GM10248 (cell line): Measurements from ENCODE around the gene PMEPA1.

Source experiments
- CTCF ChIA-PET: fragments of 300-600 bp; sonication (Branson Sonifier 250); formaldehyde crosslinking; extraction: SDS; loops from one replicate; lab custom pipeline; 2021; ENCODE audit warnings: antibody characterized with exemption; lab: Yijun Ruan, JAX
- POLR2A ChIA-PET: fragments of 350-650 bp; sonication (Branson Sonifier 250); formaldehyde crosslinking; extraction: SDS; loops from one replicate; lab custom pipeline; 2020; ENCODE audit warnings: antibody characterized with exemption; lab: Yijun Ruan, JAX
- DNase-seq: peaks from one replicate; pipeline ENCODE4 v3.0.0; 2012; ENCODE audit errors: extremely low spot score
- CTCF ChIP-seq: IDR thresholded peaks from 2 replicates; pipeline ENCODE4 v1.5.1; 2012; ENCODE audit warnings: mild to moderate bottlenecking, low read depth; ENCODE audit errors: extremely low read depth, missing control alignments, control extremely low read depth

The PMEPA1 gene

GRCh38 chr20:57679113-57679512, 30.7 kb downstream of the PMEPA1 start:
- ChIA-PET POLR2A (interaction anchor here (0.5 kb wide), 1 partner anchor 432 kb away, joined by 3 read pairs; no protein-coding TSS in a partner anchor), CTCF (no interaction called here)
- no peak for TF ChIP-seq CTCF
- DNase-seq: no peak

- CTCF ChIA-PET: no interaction called here
- no peak for TF ChIP-seq CTCF
- POLR2A ChIA-PET: no interaction called here
- DNase-seq: no peak
These were observed 31.5 kb downstream of the PMEPA1 start for GRCh38 chr20:57678340-57678739.

- CTCF ChIA-PET: no interaction called here
- DNase-seq: no peak
- TF ChIP-seq CTCF: no peak
- POLR2A ChIA-PET: no interaction called here
These were observed 32.2 kb downstream of the PMEPA1 start for GRCh38 chr20:57677584-57677982.

- no peak for TF ChIP-seq CTCF
- CTCF ChIA-PET: no interaction called here
- DNase-seq: no peak
- POLR2A ChIA-PET: no interaction called here
These were observed 32.9 kb downstream of the PMEPA1 start for GRCh38 chr20:57676589-57677583.

- DNase-seq: no peak
- no peak for TF ChIP-seq CTCF
- ChIA-PET POLR2A (no interaction called here), CTCF (interaction anchor here (0.9 kb wide), 1 partner anchor 25 kb away, joined by 3 read pairs; no protein-coding TSS in a partner anchor)
These were observed 34.0 kb downstream of the PMEPA1 start for GRCh38 chr20:57675773-57676172.

GRCh38 chr20:57672953-57673575, 36.8 kb downstream of the PMEPA1 start:
- TF ChIP-seq CTCF: no peak
- DNase-seq: no peak
- ChIA-PET POLR2A (no interaction called here), CTCF (no interaction called here)
